ENCODE data around the gene F2RL3. TPM values are rescaled to one million over a fixed set of nuclear protein-coding genes. Genes with fewer than 3 reads are reported as not detected.

The F2RL3 gene
- total and polyA plus RNA-seq, 9 of the 15 experiments (the other 6 are each of a cell fraction or from before 2014, with no cell fraction given): 1.4 to 27.6 (median 11.9) TPM

DNA sequence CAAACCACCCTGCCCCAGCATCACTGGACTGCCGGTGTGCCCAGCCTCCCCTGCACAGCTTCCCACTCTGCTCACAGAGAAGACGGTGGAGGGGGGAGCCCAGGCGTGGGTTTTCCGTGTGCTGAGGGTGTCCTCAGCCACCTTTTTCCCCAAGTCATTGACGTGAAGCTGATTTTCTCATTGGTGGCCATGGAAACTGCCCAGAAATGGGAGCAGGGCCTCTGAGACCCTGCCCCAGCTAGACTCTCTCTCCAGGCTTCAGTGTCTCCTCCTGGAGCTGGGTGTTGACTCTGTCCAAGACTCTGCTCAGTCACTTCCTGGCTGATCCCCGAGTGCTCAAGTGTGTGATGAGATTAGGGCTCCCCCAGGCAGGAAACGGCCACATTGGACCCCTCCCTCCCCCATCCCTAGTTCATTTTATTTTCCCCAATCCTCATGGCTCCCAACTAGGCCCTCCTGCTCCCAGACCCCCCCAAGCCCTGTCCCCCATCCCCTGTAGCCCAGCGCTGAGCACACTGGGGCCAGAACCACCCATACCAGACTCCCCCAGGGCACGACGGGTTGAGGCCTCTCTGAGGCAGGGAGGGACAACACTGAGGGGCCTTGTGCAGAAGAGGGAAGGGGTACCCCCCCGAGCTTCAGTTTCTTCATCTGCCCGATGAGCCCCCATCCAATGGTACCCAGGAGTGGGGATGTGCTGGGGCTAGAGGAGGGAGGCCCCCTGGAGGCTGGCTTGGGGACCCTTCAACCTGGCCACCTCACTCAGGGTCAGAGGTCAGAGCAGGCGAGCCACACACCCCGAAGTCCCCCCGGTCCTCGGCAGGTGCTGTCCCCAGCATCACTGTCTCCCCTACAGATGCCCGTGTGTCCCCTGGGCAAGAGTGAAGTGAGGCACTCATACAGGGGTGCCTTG lies 1.2 kb upstream of the F2RL3 start (continued):
- TF ChIP-seq ZNF76 (CRISPR knock-in tag; IDR thresholded peaks at IDR 0.05; ENCODE audit: borderline replicate concordance) (no peak), THAP7 (CRISPR knock-in tag; IDR thresholded peaks at IDR 0.05) (no peak), ZZZ3 (IDR thresholded peaks at IDR 0.05) (no peak), ZNF695 (CRISPR knock-in tag; IDR thresholded peaks at IDR 0.05) (0 out of 2 replicates have a peak, but pooled peaks have one; percentile 74), ZNF311 (CRISPR knock-in tag; IDR thresholded peaks at IDR 0.05) (peak; percentile 78; the same call in 1 of the 2 replicates), ZNF75A (CRISPR knock-in tag; IDR thresholded peaks at IDR 0.05) (no peak), MBD2 (IDR thresholded peaks at IDR 0.05; ENCODE audit: borderline replicate concordance, low read depth) (no peak), FOXJ3 (CRISPR knock-in tag; IDR thresholded peaks at IDR 0.05) (no peak), TRIM25 (IDR thresholded peaks at IDR 0.05; ENCODE audit: borderline replicate concordance) (no peak), ZNF277 (CRISPR knock-in tag; IDR thresholded peaks at IDR 0.05; ENCODE audit: borderline replicate concordance) (no peak), PTBP1 (IDR thresholded peaks at IDR 0.05; ENCODE audit: low read depth, low read length) (no peak), GABPA (tag; conservative IDR thresholded peaks at IDR 0.05; ENCODE audit: low read depth) (peak; percentile 62), TCF3 (CRISPR knock-in tag; IDR thresholded peaks at IDR 0.05) (peak; percentile 53; the same call in 1 of the 2 replicates), HMG20A (CRISPR knock-in tag; conservative IDR thresholded peaks at IDR 0.05) (no peak), CTBP1 (IDR thresholded peaks at IDR 0.05; ENCODE audit: borderline replicate concordance) (no peak; the same call in 1 of the 2 replicates), RHOXF2B (CRISPR knock-in tag; conservative IDR thresholded peaks at IDR 0.05) (no peak)
- TF ChIP-seq, protein P1, sequence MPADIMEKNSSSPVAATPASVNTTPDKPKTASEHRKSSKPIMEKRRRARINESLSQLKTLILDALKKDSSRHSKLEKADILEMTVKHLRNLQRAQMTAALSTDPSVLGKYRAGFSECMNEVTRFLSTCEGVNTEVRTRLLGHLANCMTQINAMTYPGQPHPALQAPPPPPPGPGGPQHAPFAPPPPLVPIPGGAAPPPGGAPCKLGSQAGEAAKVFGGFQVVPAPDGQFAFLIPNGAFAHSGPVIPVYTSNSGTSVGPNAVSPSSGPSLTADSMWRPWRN (IDR thresholded peaks at IDR 0.05; ENCODE audit: low read depth): no peak
- TF ChIP-seq, protein P2, sequence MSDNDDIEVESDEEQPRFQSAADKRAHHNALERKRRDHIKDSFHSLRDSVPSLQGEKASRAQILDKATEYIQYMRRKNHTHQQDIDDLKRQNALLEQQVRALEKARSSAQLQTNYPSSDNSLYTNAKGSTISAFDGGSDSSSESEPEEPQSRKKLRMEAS (CRISPR knock-in tag; IDR thresholded peaks at IDR 0.05): no peak
- TF ChIP-seq, protein P3, sequence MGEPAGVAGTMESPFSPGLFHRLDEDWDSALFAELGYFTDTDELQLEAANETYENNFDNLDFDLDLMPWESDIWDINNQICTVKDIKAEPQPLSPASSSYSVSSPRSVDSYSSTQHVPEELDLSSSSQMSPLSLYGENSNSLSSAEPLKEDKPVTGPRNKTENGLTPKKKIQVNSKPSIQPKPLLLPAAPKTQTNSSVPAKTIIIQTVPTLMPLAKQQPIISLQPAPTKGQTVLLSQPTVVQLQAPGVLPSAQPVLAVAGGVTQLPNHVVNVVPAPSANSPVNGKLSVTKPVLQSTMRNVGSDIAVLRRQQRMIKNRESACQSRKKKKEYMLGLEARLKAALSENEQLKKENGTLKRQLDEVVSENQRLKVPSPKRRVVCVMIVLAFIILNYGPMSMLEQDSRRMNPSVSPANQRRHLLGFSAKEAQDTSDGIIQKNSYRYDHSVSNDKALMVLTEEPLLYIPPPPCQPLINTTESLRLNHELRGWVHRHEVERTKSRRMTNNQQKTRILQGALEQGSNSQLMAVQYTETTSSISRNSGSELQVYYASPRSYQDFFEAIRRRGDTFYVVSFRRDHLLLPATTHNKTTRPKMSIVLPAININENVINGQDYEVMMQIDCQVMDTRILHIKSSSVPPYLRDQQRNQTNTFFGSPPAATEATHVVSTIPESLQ (CRISPR knock-in tag; IDR thresholded peaks at IDR 0.05): no peak
